Right hindlimb (tissue), 1 donor: ENCODE results near the gene ATXN7L1.
"Not testable (repeated sequence)": the region's sequence is repeated elsewhere in the genome, so short reads cannot be mapped to it uniquely, and the experiment has no call there.

Experiments
- DNase-seq: peaks from one replicate; pipeline ENCODE4 v3.0.0-alpha.2; 2018

Gene ATXN7L1

DNA sequence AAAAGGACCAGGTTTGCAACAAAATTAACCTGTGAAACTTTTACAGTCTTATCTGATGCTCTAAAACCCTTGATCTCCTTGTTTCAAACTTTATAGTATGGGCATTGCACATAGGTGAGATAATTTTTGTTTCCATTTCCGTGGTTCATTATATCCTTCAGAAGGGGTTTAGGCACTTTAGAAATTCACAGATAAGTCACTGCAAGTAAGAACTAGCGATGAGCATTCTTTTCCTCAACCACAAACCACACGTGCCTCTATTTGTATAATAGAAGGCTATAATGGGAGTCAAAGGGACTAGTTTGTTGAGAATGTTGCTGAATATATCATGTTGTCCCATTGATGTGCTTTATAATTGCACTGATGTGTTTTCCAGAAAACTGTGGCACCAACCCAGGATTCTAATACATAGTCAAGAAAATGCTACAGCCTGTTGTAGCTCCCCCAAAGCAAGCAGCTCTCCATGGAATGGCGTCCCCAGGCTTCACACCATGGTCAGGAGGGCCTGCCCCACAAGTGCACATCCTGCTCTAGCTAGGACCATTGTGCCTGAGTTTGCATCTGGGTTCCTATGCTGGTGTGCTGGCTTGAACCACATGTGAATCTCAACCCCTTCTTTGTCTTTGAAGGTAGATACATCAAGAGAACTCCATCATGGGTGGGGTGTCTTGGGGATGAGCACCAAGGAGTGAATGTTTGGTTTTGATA lies 14.0 kb upstream of the ATXN7L1 start:
- DNase-seq: no peak

DNA sequence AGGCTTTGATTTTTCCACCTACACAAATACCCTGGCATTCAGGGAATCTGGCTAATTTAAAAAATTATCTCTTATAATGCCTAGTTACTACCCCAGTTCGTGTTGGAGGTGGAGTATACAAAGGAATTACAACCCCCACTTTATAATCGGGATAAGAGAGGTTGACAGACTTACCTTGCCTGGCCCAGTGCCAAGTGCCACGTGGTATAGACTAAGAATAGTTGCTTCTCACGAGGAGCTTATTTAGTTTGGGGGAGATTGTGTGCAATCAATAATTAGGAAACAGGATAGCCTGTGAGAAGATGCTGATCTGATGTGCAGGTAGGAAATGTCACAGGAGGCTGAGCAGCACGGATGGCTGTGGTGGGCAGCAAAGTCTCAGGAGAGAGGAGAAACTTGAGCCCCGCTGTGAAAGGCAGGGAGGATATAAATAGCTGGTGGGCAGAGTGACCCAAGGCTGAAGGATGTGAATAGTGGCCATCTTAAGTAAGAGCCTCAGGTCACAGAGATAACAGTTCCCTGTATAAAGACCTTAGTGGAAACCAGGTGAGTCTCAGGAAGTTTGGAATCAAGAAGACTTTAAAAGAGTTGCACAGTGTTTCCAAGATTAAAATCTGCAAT lies 11.3 kb upstream of the ATXN7L1 start:
- DNase-seq: no peak

DNA sequence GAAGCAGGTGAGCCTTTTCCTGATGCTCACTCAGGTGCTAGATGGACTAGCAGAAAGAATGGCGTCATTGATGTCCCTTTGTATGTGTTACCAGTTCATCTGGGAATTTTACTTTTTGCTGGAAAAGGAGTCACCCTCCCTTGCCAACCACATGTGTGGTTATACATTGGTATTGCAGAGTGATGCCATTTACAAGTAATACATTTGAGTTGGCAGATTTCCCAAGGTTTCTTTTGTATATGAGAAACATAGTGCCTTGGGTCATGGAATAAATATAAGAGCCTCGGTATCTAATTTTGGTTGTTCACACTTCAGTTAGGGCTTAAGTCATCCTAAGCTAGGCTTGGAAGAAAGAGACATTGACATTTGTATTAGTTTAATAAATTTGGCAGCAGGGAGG lies 10.4 kb upstream of the ATXN7L1 start:
- no peak for DNase-seq

DNA sequence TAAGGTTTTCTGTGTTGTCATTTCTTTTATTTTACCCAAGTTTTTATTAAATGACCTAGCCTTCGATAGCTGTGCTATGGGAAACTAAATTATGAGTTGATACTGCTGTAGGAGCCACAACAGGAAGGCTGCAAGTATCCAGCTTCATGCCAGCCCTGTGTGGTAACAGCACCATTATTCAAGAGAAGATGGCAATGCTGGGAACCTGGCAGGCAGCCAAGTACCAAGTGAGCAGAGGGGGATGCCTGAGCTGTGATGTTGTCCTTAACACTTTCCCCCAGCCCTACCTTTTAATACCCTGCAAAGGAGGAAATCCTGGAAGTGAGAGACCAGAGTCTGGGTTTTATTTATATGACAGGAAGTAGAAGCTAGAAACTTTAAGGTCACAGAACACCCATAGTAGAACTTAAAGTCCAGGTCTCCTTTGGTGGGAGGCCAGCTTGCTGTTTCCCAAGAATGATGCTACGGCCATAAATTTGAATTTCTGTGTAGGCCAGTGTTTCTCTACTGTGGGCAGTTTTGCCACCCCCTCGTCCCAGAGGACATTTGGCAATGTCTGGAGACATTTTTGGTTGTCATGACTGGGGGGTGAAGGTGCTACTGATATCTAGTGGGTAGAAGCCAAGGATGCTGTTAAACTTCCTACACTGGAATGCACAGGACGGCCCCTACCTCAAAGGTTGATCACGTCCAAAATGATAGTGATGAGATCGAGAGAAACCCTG lies 9.2 kb upstream of the ATXN7L1 start:
- DNase-seq: no peak

DNA sequence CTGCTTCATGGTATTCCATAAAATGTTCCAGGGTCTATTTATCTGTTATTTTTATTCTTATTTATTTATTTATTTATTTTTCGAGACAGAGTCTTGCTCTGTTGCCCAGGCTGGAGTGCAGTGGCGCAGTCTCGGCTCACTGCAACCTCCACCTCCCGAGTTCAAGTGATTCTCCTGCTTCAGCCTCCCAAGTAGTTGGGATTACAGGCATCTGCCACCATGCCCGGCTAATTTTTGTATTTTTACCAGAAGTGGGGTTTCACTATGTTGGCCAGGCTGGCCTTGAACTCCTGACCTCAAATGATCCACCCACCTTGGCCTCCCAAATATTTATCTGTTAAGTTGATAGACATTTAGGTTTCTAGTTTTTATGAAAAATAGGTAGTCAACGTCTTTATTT lies 6.8 kb upstream of the ATXN7L1 start:
- DNase-seq: not testable (repeated sequence)

DNA sequence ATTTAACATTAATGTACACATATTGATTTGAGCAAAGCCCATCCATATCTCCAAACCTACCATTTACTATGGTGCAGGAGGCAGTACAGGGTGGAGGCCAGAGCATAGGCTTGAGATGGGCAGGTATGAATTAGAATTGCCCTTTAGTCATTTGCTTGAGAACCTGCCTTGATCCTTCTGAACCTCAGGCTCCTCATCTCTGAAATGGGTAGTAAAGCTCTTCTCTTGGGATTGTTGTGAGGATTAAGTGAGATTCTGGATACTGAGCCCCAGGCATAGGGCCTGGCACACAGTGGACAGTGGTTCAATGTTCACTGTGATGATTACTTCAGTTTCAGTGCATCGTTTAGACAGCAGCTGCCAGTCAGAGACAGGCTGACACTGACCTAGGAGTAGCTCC lies 5.0 kb upstream of the ATXN7L1 start:
- no peak for DNase-seq

DNA sequence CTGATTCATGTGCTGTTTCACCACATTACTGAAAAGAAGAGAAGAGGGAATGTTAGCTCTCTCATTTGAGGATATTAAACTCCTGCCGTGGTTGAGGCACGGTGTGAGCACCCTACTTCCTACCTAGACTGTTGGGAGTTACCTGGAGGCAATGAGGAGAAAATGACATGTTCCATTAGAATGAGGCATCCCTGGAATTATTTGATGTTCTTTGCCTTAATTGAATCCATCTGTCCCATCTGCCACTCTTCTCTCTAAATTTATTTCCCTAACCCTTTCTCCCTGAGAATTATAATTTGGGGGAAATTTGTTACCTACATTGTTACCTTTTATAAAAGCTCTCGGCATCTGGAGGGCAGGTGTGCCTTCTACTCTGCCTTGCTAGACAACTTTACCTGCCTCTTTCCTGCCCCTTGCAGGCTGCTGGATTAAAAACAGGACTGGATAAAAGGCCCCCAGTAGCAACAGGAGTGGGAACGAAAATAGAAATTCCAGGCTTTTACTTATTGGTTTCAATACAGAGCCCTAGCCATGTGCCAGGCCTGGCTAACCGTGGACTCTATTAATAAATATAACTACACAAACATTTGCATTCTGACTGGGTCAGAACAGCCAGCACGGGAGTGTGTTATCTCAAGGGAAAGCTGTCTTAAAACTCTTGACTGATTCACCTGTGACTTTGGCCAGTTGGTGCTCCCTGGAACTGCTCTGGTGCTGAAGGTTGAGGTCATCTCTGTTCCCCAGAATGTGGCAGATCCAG lies 4.4 kb upstream of the ATXN7L1 start:
- DNase-seq: no peak

DNA sequence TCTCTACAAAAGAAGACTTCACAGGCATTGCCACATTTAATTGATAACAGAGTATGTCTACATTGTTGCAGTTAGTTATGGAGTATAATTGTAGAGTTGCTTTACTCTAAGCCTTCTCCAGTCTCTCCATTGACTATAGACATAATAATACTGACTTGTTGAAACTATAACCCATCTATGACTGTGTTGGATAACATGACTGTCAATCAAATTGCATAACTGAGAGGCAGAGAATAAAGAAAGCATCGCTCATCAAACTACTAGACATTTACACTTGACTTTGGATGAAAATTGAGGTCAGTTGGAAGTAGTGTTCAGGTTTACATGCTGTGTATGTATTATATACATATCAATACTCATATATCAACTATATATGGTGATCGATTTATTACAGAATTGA lies 3.4 kb upstream of the ATXN7L1 start:
- DNase-seq: no peak

DNA sequence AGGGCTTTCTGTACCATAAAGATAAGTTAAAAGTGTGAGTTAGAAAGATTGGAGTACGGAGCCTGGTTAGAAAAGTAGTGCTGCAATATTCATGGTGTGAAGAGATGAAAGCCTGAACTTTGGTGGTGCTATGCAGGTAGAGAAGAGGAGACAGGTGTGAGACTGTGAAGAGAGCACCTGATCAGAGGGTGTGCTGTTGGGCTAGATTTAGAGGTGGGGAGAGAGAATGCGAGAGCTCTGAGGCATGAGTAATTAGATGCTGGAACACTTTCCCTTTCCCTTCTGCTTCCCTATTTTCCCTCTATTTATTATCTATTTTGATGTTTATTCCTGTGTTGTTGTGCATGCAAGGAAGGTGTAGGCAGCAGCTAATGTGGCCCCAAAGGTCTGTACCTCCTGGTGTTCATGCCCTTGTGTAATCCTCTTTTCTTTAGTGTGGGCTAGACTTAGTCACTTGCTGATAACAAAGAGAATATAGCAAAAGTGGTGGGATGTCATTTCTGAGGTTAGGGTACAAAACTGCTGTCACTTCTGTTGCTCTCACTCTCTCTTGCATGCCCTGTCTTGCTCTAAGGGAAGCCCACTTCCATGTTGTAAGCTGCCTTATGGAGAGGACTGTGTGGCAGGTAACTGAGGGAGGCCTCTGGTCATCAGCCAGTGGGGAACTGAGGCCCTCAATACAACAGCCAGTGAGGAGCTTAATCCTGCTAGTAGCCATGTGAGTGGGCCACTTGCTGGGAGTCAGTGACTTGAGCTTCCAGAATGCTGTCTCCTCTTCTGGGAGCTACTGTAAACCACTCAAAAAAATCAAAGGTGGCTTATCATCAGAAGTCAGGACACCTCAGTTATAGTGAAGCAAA lies 2.6 kb upstream of the ATXN7L1 start:
- no peak for DNase-seq

DNA sequence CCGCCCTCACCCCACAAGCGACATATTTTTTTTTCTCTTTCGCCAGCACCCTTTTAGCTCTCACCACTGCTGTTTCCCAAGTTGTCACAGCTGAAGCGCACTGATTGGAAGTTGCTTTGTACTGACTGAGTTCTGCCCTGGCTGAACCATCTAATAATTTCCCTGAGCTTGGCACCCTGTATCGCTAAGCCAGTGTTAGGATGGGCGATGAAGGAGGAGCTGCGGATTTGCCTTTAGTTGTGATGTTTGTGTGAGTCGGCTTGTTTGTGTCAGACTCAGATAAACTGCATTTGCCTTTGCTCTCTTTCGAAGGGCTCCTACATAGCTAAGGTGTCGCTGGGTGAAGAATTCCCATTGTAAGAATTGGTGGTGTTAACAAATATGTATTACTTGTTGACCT lies 1.3 kb upstream of the ATXN7L1 start:
- DNase-seq: no peak

DNA sequence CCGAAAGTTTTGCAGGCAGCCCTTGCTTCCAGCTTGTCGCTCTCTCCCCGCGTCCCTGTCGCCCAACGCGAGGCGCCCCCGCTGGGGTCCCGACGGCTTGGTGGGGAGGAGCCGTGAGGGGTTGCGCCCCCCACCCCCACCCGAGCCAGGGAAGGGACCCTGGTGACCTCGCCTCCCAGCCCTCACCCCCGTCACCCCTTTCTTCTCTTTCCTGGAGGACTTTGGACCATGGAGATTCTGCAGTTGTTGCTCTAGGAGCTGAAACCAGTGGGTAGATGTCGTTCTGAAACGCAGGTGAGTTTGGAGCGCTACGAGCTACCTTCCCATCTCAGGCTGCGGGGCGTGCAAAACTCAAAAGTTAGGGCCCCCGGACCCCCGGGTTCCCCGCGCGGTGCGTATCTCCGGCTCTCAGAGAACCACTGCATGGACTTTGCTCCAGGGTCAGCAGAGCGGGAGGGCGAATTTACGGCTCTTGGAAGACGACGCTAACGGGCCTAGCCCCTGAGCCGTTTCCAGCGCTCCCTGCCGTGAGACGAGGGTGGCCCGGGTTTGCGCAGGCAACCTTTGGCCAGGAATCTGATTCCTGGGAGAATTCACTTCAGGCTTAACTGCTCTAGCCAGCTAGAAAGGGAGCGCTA lies 684 bp upstream of the ATXN7L1 start:
- peak; percentile 42 for DNase-seq

DNA sequence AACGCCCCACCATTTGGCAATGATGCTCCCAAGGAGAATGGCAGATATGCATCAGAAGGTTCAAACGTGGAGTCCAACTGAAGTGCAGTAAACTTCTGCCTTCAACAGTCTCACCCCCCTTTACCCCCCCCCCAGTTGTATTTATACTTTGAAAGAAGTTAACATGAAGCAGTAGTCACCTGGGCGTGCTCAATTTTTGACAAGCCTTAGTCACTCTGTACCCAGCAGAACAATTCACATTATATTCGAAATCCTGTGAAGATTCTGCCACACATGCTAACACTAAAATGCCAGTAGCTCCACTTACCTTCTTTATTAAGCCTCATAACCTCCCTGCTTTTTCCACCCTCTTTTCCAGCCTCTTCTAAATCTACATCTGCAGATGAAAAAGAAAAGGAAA lies 894 bp downstream of the ATXN7L1 start:
- DNase-seq: no peak

DNA sequence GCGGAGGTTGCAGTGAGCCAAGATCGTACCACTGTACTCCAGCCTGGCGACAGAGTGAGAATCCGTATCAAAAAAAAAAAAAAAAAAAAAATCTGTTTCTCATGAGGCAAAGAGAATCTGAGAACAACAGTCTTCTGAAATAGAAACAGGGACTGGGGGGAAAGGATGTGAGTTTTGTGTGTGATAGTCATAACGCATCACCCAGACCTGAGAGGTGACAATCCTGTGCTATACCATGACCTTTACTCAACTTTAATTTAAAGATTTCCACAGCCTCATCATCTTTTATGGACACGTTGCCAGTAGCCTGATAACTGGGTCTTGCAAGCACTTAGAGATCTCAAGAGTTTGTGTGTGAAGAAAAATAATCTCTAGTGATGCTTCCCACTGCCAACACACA lies 2.3 kb downstream of the ATXN7L1 start:
- DNase-seq: no peak

DNA sequence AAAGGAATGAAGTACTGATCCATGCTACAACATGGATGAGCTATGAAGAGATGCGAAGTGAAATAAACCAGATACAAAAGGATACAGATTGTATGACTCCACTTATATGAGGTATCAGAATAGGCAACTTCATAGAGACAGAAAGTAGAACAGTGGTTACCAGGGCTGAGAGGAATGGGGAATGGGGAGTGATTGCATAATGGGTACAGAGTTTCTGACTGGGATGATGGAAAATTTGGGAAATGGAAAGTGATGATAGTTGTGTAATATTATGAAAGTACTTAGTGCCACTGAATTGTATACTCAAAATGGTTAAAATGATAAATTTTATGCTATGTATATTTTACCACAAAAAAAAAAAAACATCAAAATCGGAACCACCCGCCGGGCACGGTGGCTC lies 3.9 kb downstream of the ATXN7L1 start:
- DNase-seq: no peak

DNA sequence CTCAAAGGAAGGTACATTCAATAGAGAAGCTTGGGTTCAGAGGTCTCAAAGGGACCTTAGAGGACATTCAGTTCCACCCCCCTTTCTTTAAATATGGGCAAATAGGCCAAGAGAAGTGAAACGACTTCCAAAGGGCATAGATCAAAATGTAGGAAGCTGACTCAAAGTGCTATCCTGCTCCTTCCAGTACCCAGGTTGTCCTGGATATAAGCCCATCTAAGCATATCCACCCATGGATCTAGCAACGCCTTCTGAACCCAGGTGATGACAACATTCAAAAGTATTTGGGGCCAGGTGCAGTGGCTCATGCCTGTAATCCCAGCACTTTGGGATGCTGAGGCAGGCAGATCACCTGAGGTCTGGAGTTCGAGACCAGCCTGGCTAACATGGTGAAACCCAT lies 5.3 kb downstream of the ATXN7L1 start:
- no peak for DNase-seq

DNA sequence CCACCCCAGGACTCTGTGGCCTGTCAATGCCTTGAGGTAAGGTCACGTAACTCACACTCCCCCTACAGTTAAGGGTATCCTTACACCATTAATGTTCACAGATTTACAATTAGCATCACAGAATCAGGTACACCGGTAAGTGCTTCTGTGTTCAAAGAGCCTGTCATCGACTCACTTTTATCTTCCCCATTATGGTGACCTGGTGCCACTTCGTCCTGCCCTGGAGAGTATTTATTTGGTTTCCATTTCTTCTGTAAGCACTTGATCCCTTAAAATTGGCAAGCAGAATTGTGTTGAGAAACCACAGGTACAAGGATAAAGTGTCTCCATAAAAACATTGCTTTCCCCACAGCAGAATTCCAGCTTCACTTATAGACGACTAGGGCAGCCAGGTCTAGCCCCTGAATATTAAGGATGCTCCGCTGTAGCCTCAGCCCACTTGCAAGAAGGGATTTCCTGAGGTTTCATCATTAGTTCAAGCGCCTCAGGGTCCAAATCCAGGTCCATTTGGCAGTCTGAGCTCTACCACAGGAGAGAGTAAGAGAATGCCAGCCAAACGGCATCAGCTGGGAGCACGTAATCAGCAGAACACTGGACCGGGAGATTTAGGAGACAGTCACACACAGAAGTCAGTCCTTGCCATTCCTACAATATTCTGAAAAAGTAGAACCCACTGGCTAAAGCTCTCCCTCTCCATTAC lies 10.1 kb downstream of the ATXN7L1 start:
- DNase-seq: no peak

DNA sequence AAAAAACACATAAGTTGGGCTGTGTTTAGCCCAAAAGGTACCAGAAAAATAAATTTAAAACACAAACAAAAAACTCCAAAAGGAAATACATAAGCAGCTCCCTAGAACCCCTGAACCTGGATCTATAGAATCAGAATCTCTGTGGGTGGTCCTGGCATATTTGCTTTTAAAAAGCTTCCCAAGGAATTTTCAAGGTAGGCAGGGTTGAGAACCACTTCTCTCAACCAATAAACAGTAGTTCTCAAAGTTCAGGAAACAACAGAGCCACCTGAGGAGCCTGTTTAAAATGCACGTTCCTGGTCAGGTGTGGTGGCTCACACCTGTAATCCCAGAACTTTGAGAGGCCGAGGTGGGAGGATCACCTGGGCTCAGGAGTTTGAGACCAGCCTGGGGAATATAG lies 12.5 kb downstream of the ATXN7L1 start:
- DNase-seq: no peak

DNA sequence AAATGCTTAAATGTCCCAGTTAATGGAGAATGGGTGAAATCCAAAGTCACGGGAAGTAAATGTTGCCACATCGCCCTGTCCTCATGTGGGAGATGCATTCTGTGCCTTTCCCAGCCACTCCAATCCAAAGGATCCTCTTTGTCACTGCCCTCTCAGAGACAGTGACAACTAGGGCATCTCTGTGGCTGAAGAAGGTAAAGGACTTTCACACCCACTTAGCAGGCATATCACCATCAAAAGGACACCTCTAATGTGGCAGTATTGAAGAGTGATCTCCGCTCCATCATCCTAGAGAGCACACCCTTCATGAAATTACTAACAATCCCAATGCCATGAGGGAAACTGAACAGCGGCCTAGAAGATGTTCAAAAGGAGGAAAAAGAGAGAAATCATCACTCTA lies 13.6 kb downstream of the ATXN7L1 start:
- no peak for DNase-seq

DNA sequence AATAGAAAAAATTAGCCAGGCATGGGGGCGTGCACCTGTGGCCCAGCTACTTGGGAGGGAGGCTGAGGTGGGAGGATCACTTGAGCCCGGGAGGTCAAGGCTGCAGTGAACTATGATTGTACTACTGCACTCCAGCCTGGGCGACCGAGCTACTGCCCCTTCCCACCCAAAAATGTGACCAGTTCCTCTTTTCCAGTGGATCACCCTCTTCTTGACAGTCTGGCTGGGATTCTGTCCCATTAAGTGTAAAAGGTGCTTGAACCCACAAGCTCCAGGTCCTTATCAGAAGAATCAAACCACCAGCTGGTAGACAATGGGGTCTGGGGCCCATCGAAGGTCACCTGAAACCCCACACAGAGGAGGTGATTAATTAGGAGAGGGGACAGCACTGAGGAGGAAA lies 14.1 kb downstream of the ATXN7L1 start:
- no peak for DNase-seq

DNA sequence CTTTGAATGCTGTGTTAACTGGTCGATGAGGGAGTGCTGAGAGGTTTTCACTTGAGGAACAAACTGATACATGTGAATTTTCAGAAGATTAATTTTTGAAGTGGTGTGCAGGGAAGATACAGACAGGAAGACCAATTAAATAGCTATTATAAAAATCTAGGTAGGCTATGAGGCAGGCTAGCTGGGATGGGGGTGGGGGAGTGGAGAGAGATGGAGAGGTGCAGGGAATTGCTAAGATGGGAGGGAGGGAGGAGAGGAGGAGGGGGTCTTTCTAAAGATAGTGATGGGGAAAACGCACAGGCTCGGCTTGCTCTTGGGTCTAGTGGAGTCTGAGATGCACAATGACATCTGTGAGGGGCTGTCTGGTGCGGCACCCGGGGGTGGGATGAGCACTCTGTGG lies 15.2 kb downstream of the ATXN7L1 start:
- DNase-seq: no peak

DNA sequence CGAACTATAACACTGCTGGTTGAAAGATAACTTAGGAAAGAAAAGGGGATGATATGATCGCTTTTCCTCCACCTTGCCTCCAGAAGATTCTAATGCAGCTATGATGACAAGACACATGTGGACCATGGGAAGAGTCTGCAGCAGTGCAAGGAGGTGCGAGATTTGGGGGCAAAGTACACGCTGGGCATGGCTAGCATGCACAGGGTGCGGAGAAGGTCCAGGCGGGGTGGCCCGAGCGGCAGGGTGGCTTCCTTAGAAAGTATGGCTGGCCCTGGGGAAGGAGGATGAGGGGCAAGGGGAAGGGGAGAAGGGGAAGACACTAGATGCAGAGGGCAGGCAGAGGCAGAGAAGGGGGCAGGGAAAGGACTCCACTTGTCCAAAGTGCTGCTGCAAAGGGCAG lies 15.6 kb downstream of the ATXN7L1 start:
- no peak for DNase-seq
